Loucy (cell line): ENCODE results near the gene PARD3B.

Experiments used
- EZH2phosphoT487 ChIP-seq: fragments of 200-600 bp; IDR thresholded peaks from 2 replicates; pipeline ENCODE4 v1.6.1; 2018; ENCODE audit warnings: antibody characterized with exemption, mild to moderate bottlenecking, moderate library complexity, borderline replicate concordance
- TF ChIP-seq, protein P1 (sequence below): fragments of 200-600 bp; sonication (generic); conservative IDR thresholded peaks from 2 replicates; pipeline ENCODE4 v1.5.1; 2014; ENCODE audit warnings: mild to moderate bottlenecking, antibody characterized with exemption, low read length

DNA sequence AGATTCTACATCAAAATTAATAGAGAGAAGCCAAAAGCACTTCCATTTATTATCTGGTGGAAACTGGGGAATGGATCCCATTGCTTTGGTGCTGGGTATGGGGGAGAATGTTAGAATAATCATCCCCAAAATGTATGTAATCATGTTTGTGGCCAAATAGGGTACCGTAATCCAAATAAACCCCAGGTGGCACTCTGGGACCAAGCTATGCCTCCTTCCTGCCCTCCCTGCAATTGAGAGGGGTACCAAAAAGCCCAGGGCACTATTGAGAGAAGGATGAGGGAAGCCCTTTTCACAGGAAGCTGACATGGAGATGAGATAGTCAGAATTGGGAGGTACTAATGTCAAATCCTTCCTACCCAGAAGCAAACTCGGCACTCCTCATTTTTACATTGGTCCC lies 1051.3 kb downstream of the PARD3B start:
- no peak for TF ChIP-seq EZH2phosphoT487
- TF ChIP-seq, protein P1, sequence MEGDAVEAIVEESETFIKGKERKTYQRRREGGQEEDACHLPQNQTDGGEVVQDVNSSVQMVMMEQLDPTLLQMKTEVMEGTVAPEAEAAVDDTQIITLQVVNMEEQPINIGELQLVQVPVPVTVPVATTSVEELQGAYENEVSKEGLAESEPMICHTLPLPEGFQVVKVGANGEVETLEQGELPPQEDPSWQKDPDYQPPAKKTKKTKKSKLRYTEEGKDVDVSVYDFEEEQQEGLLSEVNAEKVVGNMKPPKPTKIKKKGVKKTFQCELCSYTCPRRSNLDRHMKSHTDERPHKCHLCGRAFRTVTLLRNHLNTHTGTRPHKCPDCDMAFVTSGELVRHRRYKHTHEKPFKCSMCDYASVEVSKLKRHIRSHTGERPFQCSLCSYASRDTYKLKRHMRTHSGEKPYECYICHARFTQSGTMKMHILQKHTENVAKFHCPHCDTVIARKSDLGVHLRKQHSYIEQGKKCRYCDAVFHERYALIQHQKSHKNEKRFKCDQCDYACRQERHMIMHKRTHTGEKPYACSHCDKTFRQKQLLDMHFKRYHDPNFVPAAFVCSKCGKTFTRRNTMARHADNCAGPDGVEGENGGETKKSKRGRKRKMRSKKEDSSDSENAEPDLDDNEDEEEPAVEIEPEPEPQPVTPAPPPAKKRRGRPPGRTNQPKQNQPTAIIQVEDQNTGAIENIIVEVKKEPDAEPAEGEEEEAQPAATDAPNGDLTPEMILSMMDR = peak; percentile 38
